ENCODE data around the gene RFX3. TPM values are rescaled to one million over a fixed set of nuclear protein-coding genes. Genes with fewer than 3 reads are reported as not detected.

RFX3 gene
- total RNA-seq, 4 donors from 2014 or later = 10.9 to 20.8 (median 13.7) TPM

DNA sequence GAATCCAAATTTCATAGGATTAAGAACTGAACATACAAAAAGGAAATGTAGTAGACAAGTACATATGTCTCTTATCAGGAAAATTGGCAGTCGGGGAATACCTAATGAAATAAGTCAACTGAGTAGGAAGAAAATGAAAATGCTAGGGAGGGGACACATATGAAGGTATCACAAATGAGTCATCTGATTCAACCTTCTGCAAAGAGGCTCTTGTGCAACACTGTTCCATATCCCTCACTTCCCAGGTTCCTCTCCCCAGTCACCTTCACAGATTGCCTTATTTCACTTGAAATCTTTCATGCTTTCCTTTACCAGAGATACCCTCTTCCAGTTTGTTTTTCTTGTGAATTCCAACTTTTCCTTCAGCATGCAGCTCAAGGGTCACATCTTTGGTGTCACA, 139.0 kb downstream of the RFX3 start:
- Histone ChIP-seq H3K4me3 (no peak overlapping the region), H3K36me3 (peaks cover 0 to 12% (median 0%) of the 10 kb centered on the region in 3 donors), H3K27ac (no peak overlapping the region), H3K9me3 (peaks cover 0 to 4% (median 0%) of the 10 kb centered on the region in 4 donors), H3K27me3 (no peaks in the 10 kb centered on the region), H3K4me1 (peaks cover 0 to 7% (median 0%) of the 10 kb centered on the region in 4 donors)
- DNase-seq (ENCODE audit: low spot score in 2 of 2) = no peak
- whole genome bisulfite sequencing, 2 donors = 92 to 95% methylated on average over 1 of the region's 1 CpG
- no peak for TF ChIP-seq POLR2A (IDR thresholded peaks at IDR 0.05)
- TF ChIP-seq EP300 (IDR thresholded peaks at IDR 0.05) = no peak
- TF ChIP-seq, protein P1, sequence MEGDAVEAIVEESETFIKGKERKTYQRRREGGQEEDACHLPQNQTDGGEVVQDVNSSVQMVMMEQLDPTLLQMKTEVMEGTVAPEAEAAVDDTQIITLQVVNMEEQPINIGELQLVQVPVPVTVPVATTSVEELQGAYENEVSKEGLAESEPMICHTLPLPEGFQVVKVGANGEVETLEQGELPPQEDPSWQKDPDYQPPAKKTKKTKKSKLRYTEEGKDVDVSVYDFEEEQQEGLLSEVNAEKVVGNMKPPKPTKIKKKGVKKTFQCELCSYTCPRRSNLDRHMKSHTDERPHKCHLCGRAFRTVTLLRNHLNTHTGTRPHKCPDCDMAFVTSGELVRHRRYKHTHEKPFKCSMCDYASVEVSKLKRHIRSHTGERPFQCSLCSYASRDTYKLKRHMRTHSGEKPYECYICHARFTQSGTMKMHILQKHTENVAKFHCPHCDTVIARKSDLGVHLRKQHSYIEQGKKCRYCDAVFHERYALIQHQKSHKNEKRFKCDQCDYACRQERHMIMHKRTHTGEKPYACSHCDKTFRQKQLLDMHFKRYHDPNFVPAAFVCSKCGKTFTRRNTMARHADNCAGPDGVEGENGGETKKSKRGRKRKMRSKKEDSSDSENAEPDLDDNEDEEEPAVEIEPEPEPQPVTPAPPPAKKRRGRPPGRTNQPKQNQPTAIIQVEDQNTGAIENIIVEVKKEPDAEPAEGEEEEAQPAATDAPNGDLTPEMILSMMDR (IDR thresholded peaks at IDR 0.05) = no peak

DNA sequence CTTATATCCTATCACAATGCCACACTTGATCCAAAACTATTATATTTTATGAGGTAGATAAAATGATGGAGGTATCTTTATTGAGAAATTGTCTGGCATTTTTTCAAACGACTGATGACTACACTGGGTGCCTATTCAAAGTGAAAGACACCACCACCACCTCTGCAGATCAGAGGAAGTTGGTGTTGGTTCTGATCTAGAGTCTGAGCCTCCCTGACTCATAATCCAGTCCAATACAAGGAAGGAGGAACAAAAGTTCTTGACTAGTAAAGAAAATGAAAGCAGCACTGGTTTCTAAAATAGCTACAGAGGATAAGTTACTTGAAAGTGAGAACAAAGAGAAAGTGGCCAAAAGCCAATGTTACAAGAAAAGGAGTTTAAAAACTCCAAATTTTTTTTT, 139.9 kb downstream of the RFX3 start:
- peaks cover 0 to 12% (median 0%) of the 10 kb centered on the region in 3 donors for H3K36me3 ChIP-seq
- no peak overlapping the region for H3K4me3 ChIP-seq
- no peak overlapping the region for H3K27ac ChIP-seq
- no peak for DNase-seq (ENCODE audit: low spot score in 2 of 2)
- WGBS, 2 donors = 87 to 91% methylated on average over 1 of the region's 1 CpG
- no peak for TF ChIP-seq POLR2A (IDR thresholded peaks at IDR 0.05)
- TF ChIP-seq, protein P1 (IDR thresholded peaks at IDR 0.05) = no peak
- TF ChIP-seq EP300 (IDR thresholded peaks at IDR 0.05) = no peak
- H3K27me3 ChIP-seq = no peaks in the 10 kb centered on the region
- peaks cover 0 to 4% (median 0%) of the 10 kb centered on the region in 4 donors for H3K9me3 ChIP-seq
- H3K4me1 ChIP-seq = peaks cover 0 to 7% (median 0%) of the 10 kb centered on the region in 4 donors

DNA sequence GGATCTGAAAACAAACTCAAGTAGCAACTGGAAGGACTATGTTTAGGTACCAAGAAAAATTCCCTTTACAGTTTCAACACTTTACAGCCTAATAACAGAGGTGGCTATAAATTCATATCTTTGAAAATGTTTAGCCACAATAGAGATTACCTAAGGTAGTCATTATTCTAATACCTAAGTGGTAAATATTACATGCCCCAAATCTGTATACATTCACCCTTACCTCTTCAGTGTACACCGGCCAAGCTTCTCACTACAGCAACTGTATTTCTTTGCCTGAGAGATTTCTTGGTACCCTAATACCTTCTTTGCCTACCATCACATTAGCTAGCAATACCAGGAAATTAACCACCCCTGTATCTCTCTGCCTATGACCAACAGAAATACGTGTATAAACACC, 154.0 kb downstream of the RFX3 start:
- H3K4me1 ChIP-seq = peaks cover 0 to 11% (median 0%) of the 10 kb centered on the region in 4 donors
- H3K27ac ChIP-seq = no peak overlapping the region
- H3K36me3 ChIP-seq = no peaks in the 10 kb centered on the region
- DNase-seq (ENCODE audit: low spot score in 2 of 2) = no peak
- H3K4me3 ChIP-seq = no peak overlapping the region
- no peaks in the 10 kb centered on the region for H3K27me3 ChIP-seq
- H3K9me3 ChIP-seq = no peaks in the 10 kb centered on the region
- TF ChIP-seq EP300 (IDR thresholded peaks at IDR 0.05) (no peak), POLR2A (IDR thresholded peaks at IDR 0.05) (no peak)
- TF ChIP-seq, protein P1 (IDR thresholded peaks at IDR 0.05) = no peak
- WGBS, 2 donors = 90 to 94% methylated on average over 2 of the region's 2 CpGs

DNA sequence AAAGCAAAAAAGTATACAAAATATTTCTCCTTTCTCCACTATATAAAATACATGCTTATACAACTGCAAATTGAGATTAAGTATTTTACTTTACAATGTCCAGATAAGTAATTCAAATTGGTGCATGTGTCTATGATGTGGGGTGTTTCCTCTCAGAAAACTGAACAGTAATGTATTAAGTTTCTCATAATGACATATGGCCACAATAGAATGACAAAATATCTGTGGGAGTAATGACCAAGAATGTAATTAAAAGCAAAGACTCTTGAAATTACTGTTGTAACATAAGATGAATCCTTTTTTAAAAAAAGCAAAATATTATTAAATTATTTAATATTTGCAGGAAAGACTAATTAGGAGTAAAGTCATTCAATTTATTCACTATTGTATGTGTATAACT, 155.1 kb downstream of the RFX3 start:
- DNase-seq (ENCODE audit: low spot score in 2 of 2) = no peak
- Histone ChIP-seq H3K27ac (no peak overlapping the region), H3K27me3 (no peaks in the 10 kb centered on the region), H3K36me3 (no peaks in the 10 kb centered on the region), H3K4me3 (no peak overlapping the region), H3K4me1 (peaks cover 0 to 11% (median 0%) of the 10 kb centered on the region in 4 donors), H3K9me3 (no peaks in the 10 kb centered on the region)
- no peak for TF ChIP-seq POLR2A (IDR thresholded peaks at IDR 0.05)

DNA sequence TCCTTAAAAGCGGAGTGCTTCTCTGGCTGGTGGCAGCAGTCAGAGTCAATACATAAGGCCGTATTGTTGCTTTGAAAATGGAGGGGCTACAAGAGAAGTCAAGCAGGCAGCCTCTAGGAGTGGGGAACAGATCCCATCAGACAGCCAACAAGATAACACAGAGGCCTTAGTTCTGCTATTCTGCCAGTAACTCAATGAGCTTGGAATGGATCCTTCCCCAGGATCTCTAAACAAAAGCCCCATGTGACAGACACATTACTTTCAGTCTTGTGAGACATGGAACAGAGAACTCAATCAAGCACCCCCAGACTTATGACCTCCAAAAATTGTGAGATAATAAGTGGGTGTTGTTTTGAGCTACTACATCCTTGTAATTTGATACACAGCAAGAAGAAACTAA, 158.6 kb downstream of the RFX3 start:
- Histone ChIP-seq H3K4me3 (no peak overlapping the region), H3K9me3 (no peaks in the 10 kb centered on the region), H3K36me3 (no peaks in the 10 kb centered on the region), H3K27ac (no peak overlapping the region), H3K4me1 (peaks cover 0 to 11% (median 0%) of the 10 kb centered on the region in 4 donors), H3K27me3 (no peaks in the 10 kb centered on the region)
- WGBS, 2 donors = 75 to 86% methylated on average over 2 of the region's 2 CpGs
- TF ChIP-seq, protein P1 (IDR thresholded peaks at IDR 0.05) = no peak
- TF ChIP-seq POLR2A (IDR thresholded peaks at IDR 0.05) = no peak
- no peak for DNase-seq (ENCODE audit: low spot score in 2 of 2)
